K562 (cell line): ENCODE measurements around the gene TCIRG1. TPM values are rescaled to one million over a fixed set of nuclear protein-coding genes. Genes with fewer than 3 reads are reported as not detected.

ENCODE experiments used
- ARNT ChIP-seq, 2 experiments: fragments of 450-650 bp; IDR thresholded peaks; 2 replicates each; pipeline ENCODE4 v1.6.1; 2016; ENCODE audit warnings: mild to moderate bottlenecking in 1 of 2
- CREBBP ChIP-seq: IDR thresholded peaks from one replicate; pipeline ENCODE4 v1.6.1; 2012; ENCODE audit warnings: low read depth, mild to moderate bottlenecking, control low read depth, inconsistent platforms, low read length
- E2F3 ChIP-seq: fragments of 250-450 bp; sonication (Bioruptor Pico); IDR thresholded peaks from 2 replicates; pipeline ENCODE4 v1.4.0; 2020; ENCODE audit warnings: mild to moderate bottlenecking
- E2F5 ChIP-seq: sonication (generic); formaldehyde crosslinking; IDR thresholded peaks from 2 replicates; pipeline ENCODE4 v1.8.0; 2022; ENCODE audit warnings: mild to moderate bottlenecking, missing genetic modification reagents
- EP400 ChIP-seq: fragments of 450-650 bp; IDR thresholded peaks from 2 replicates; pipeline ENCODE4 v1.6.1; 2017; ENCODE audit warnings: antibody characterized with exemption, mild to moderate bottlenecking, moderate library complexity
- FOXK2 ChIP-seq, 2 experiments: fragments of 450-650 bp; IDR thresholded peaks in 1 of 2; conservative IDR thresholded peaks in 1 of 2; 2 replicates each; pipeline ENCODE4 v1.6.1; 2016; ENCODE audit warnings: low read depth in 2 of 2, mild to moderate bottlenecking in 1 of 2
- HNRNPL ChIP-seq: fragments of 200-400 bp; formaldehyde crosslinking; IDR thresholded peaks from 2 replicates; pipeline ENCODE4 v1.6.1; 2017; ENCODE audit warnings: low read depth, mild to moderate bottlenecking, low read length
- ILF3 ChIP-seq: fragments of 450-650 bp; IDR thresholded peaks from 2 replicates; pipeline ENCODE4 v1.6.1; 2018; ENCODE audit warnings: antibody characterized with exemption, mild to moderate bottlenecking, moderate library complexity, borderline replicate concordance
- MIER1 ChIP-seq: fragments of 450-650 bp; IDR thresholded peaks from 2 replicates; pipeline ENCODE4 v1.6.1; 2016; ENCODE audit warnings: antibody characterized with exemption, mild to moderate bottlenecking, low read depth
- PRMT5 ChIP-seq: sonication (generic); formaldehyde crosslinking; IDR thresholded peaks from 2 replicates; pipeline ENCODE4 v1.5.0; 2020; ENCODE audit warnings: missing genetic modification reagents
- YBX1 ChIP-seq: fragments of 450-650 bp; IDR thresholded peaks from 2 replicates; pipeline ENCODE4 v1.7.1; 2016; ENCODE audit warnings: mild to moderate bottlenecking
- ZBED1 ChIP-seq: IDR thresholded peaks from 2 replicates; pipeline ENCODE4 v1.6.1; 2014
- ZBTB1 ChIP-seq: sonication (generic); formaldehyde crosslinking; IDR thresholded peaks from 2 replicates; pipeline ENCODE4 v1.8.1; 2023; ENCODE audit warnings: missing genetic modification reagents, low read depth, mild to moderate bottlenecking, borderline replicate concordance
- ZC3H4 ChIP-seq: sonication (generic); formaldehyde crosslinking; IDR thresholded peaks from 2 replicates; pipeline ENCODE4 v1.9.0; 2021; ENCODE audit warnings: missing genetic modification reagents, borderline replicate concordance
- ZKSCAN8 ChIP-seq: fragments of 200-800 bp; sonication (Bioruptor generic); IDR thresholded peaks from 2 replicates; pipeline ENCODE4 v1.6.1; 2016; ENCODE audit warnings: missing genetic modification characterization, missing compliant biosample characterization
- polyA plus RNA-seq, 8 experiments: library from polyadenylated mRNA; depleted of rRNA in 4 of 8; stranded (reverse) in 5 of 8; unstranded in 3 of 8; fragments of >200 nt; fragmentation: Nextera tagmentation in 2 of 8; fragmentation: Illumina TruSeq in 1 of 8; extraction: Ambion mirVana in 2 of 8; extraction: Trizol in 1 of 8; gene quantifications; 2 replicates each; pipeline versions ENCODE4 v1.2.1 to v1.2.3, GENCODE V29; 2011 to 2014; ENCODE audit warnings: inconsistent platforms in 1 of 8, missing spikeins in 1 of 8
- total RNA-seq, 7 experiments: library from RNA; depleted of rRNA in 6 of 7; stranded (reverse); fragments of >200 nt in 6 of 7; fragmentation: Illumina TruSeq in 2 of 7; extraction: Trizol in 2 of 7; gene quantifications; 2 replicates each; pipeline versions ENCODE4 v1.2.1 to v1.2.3, GENCODE V29; 2011 to 2021; ENCODE audit warnings: low replicate concordance in 1 of 7
- TF ChIP-seq, protein P1 (sequence below): fragments of 250-450 bp; sonication (Bioruptor Pico); IDR thresholded peaks from 2 replicates; pipeline ENCODE4 v1.8.0; 2021; ENCODE audit warnings: borderline replicate concordance, mild to moderate bottlenecking, moderate library complexity; ENCODE audit not compliant: poor library complexity, severe bottlenecking
- TF ChIP-seq, protein P2 (sequence below): fragments of 150-350 bp; conservative IDR thresholded peaks from 2 replicates; pipeline ENCODE4 v1.6.1; 2014; ENCODE audit warnings: low read length
- TF ChIP-seq, protein P3 (sequence below): fragments of 450-650 bp; conservative IDR thresholded peaks from 2 replicates; pipeline ENCODE4 v1.6.1; 2016; ENCODE audit warnings: missing genetic modification characterization, low read depth, mild to moderate bottlenecking, control low read depth, missing compliant biosample characterization

The TCIRG1 gene
- total and polyA plus RNA-seq, 9 of the 15 experiments (the other 6 are each of a cell fraction or from before 2014, with no cell fraction given): 0.49 to 143 (median 24.4) TPM

- TF ChIP-seq, protein P1, sequence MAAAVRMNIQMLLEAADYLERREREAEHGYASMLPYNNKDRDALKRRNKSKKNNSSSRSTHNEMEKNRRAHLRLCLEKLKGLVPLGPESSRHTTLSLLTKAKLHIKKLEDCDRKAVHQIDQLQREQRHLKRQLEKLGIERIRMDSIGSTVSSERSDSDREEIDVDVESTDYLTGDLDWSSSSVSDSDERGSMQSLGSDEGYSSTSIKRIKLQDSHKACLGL (CRISPR knock-in tag): no peak
- no peak for TF ChIP-seq EP400
- TF ChIP-seq CREBBP: no peak
- no peak for TF ChIP-seq MIER1
- TF ChIP-seq E2F5 (CRISPR knock-in tag): no peak
- TF ChIP-seq ARNT (IDR thresholded peaks at IDR 0.05): no peak
- TF ChIP-seq HNRNPL: no peak
- TF ChIP-seq, protein P2, sequence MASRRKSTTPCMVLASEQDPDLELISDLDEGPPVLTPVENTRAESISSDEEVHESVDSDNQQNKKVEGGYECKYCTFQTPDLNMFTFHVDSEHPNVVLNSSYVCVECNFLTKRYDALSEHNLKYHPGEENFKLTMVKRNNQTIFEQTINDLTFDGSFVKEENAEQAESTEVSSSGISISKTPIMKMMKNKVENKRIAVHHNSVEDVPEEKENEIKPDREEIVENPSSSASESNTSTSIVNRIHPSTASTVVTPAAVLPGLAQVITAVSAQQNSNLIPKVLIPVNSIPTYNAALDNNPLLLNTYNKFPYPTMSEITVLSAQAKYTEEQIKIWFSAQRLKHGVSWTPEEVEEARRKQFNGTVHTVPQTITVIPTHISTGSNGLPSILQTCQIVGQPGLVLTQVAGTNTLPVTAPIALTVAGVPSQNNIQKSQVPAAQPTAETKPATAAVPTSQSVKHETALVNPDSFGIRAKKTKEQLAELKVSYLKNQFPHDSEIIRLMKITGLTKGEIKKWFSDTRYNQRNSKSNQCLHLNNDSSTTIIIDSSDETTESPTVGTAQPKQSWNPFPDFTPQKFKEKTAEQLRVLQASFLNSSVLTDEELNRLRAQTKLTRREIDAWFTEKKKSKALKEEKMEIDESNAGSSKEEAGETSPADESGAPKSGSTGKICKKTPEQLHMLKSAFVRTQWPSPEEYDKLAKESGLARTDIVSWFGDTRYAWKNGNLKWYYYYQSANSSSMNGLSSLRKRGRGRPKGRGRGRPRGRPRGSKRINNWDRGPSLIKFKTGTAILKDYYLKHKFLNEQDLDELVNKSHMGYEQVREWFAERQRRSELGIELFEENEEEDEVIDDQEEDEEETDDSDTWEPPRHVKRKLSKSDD: no peak
- no peak for TF ChIP-seq ZBED1
- no peak for TF ChIP-seq ILF3
- no peak for TF ChIP-seq ZBTB1 (CRISPR knock-in tag)
- no peak for TF ChIP-seq FOXK2 (conservative IDR thresholded peaks at IDR 0.05 in 1 of 2, IDR thresholded peaks at IDR 0.05 in 1 of 2; ENCODE audit: low read depth in 2 of 2)
- no peak for TF ChIP-seq PRMT5 (CRISPR knock-in tag)
- TF ChIP-seq ZKSCAN8 (CRISPR knock-in tag): no peak
- TF ChIP-seq YBX1: no peak
- no peak for TF ChIP-seq ZC3H4 (CRISPR knock-in tag)
- TF ChIP-seq, protein P3, sequence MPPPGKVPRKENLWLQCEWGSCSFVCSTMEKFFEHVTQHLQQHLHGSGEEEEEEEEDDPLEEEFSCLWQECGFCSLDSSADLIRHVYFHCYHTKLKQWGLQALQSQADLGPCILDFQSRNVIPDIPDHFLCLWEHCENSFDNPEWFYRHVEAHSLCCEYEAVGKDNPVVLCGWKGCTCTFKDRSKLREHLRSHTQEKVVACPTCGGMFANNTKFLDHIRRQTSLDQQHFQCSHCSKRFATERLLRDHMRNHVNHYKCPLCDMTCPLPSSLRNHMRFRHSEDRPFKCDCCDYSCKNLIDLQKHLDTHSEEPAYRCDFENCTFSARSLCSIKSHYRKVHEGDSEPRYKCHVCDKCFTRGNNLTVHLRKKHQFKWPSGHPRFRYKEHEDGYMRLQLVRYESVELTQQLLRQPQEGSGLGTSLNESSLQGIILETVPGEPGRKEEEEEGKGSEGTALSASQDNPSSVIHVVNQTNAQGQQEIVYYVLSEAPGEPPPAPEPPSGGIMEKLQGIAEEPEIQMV (tag): no peak
- peak; percentile 56; the same call in 1 of the 2 replicates for TF ChIP-seq E2F3 (CRISPR knock-in tag)
Measured at GRCh38 chr11:68010090-68011041, 28.5 kb upstream of the TCIRG1 start, which contains the start of gene ALDH3B1 (continued).
